ENCODE results near the gene TPSAB1.
"Not testable (repeated sequence)": the region's sequence is repeated elsewhere in the genome, so short reads cannot be mapped to it uniquely, and the experiment has no call there.

The TPSAB1 gene

GRCh38 chr16:1253701-1254364 lies 13.3 kb downstream of the TPSAB1 start:
- DNase-seq, result not testable (repeated sequence)

- DNase-seq, result not testable (repeated sequence)
These were observed 14.3 kb downstream of the TPSAB1 start for GRCh38 chr16:1254821-1255220.

- DNase-seq, result not testable (repeated sequence)
These were observed 15.0 kb downstream of the TPSAB1 start, which contains the start of gene TPSD1 for GRCh38 chr16:1255276-1256122. TPSD1 (plus strand) TSS chr16:1256069; CDS start chr16:1256281, 212 bp downstream.

GRCh38 chr16:1256296-1256873 lies 15.9 kb downstream of the TPSAB1 start:
- DNase-seq, result not testable (repeated sequence)

- DNase-seq, result no peak
These were observed 16.4 kb downstream of the TPSAB1 start for GRCh38 chr16:1256874-1257322.

GRCh38 chr16:1257561-1258224 lies 17.2 kb downstream of the TPSAB1 start:
- DNase-seq, result no peak

- DNase-seq, result no peak
These were observed 17.7 kb downstream of the TPSAB1 start for GRCh38 chr16:1258225-1258600.

- DNase-seq, result peak; percentile 4
These were observed 18.6 kb downstream of the TPSAB1 start for GRCh38 chr16:1258906-1259759.

GRCh38 chr16:1259760-1260068 lies 19.2 kb downstream of the TPSAB1 start:
- no peak for DNase-seq

- DNase-seq, result no peak
These were observed 19.7 kb downstream of the TPSAB1 start for GRCh38 chr16:1260101-1260680.

GRCh38 chr16:1261131-1261892 lies 20.8 kb downstream of the TPSAB1 start:
- no peak for DNase-seq

- no peak for DNase-seq
These were observed 21.8 kb downstream of the TPSAB1 start for GRCh38 chr16:1262210-1262845.

- no peak for DNase-seq
These were observed 22.3 kb downstream of the TPSAB1 start for GRCh38 chr16:1262846-1263221.

GRCh38 chr16:1263591-1264344 lies 23.3 kb downstream of the TPSAB1 start:
- no peak for DNase-seq

GRCh38 chr16:1264345-1265089 lies 24.0 kb downstream of the TPSAB1 start:
- DNase-seq, result no peak

- DNase-seq, result no peak
These were observed 24.7 kb downstream of the TPSAB1 start for GRCh38 chr16:1265090-1265630.

GRCh38 chr16:1265826-1266225 lies 25.3 kb downstream of the TPSAB1 start:
- DNase-seq, result no peak

GRCh38 chr16:1269418-1269817 lies 28.9 kb downstream of the TPSAB1 start:
- DNase-seq, result not testable (repeated sequence)

- DNase-seq, result no peak
These were observed 30.8 kb downstream of the TPSAB1 start for GRCh38 chr16:1271380-1271723.

Data from OCI-M1 (cell line).